Measurements from ENCODE around the gene MFN2. TPM values are rescaled to one million over a fixed set of nuclear protein-coding genes. Genes with fewer than 3 reads are reported as not detected.

The MFN2 gene
- total RNA-seq, 1 donor from 2014 or later, result 46.5 TPM

DNA sequence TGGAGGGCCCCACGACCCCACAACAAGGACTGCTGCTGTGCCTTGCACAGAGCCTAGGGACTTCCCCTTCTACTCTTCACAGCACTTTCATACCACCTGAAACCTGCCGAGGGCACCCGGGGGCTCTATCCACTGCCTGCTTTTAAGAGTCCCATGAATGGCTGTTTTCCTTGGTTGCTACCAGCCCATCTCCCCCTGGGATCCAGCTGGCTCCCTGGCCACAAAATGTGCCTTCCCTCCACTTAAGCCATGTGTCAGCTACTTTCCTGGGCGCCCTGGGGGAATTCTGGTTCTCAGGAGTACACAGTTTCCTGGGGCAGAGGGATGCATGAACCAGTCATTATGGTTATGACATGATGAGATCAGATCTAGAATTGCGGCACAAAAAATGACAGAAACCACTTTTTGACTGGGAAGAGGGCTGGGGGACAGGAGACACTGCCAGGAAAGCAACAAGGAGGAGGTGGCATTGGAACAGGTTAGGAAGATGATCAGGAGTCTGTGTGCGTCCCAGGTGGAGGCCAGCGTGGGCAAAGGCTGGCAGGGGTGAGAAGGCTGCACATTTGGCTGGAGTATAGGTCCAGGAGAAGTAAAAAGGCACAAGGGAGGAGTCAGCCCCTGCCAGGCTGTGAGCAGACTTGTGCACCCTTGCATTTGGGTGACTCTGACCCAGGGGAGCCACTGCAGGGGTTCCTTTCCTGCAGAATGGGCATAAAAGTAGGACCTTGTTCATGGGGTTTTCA is 79.6 kb downstream of the MFN2 start:
- CTCF ChIA-PET, result interaction anchor here (2.3 kb wide), 1 partner anchor 19 kb away, joined by 8 read pairs; no protein-coding TSS in a partner anchor
- Mint-ChIP-seq H3K9me3 (no peaks in the 10 kb centered on the region), H3K4me1 (peaks cover 33% of the 10 kb centered on the region), H3K36me3 (ENCODE audit: low read depth) (no peaks in the 10 kb centered on the region), H3K27ac (no peak overlapping the region), H3K27me3 (peaks cover 20% of the 10 kb centered on the region), H3K4me3 (no peak overlapping the region)
- POLR2A ChIA-PET, result interaction anchor here (0.6 kb wide), 1 partner anchor 41 kb away, joined by 8 read pairs; no protein-coding TSS in a partner anchor
- TF ChIP-seq, protein P1, sequence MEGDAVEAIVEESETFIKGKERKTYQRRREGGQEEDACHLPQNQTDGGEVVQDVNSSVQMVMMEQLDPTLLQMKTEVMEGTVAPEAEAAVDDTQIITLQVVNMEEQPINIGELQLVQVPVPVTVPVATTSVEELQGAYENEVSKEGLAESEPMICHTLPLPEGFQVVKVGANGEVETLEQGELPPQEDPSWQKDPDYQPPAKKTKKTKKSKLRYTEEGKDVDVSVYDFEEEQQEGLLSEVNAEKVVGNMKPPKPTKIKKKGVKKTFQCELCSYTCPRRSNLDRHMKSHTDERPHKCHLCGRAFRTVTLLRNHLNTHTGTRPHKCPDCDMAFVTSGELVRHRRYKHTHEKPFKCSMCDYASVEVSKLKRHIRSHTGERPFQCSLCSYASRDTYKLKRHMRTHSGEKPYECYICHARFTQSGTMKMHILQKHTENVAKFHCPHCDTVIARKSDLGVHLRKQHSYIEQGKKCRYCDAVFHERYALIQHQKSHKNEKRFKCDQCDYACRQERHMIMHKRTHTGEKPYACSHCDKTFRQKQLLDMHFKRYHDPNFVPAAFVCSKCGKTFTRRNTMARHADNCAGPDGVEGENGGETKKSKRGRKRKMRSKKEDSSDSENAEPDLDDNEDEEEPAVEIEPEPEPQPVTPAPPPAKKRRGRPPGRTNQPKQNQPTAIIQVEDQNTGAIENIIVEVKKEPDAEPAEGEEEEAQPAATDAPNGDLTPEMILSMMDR (IDR thresholded peaks at IDR 0.05), result no peak
- ATAC-seq (ENCODE audit: low read depth), result peak; percentile 59
- no peak for DNase-seq
- intact Hi-C loops (cut with micrococcal nuclease), result loop anchor here (2.0 kb wide), 1 partner anchor 13 kb away; no protein-coding TSS in a partner anchor

DNA sequence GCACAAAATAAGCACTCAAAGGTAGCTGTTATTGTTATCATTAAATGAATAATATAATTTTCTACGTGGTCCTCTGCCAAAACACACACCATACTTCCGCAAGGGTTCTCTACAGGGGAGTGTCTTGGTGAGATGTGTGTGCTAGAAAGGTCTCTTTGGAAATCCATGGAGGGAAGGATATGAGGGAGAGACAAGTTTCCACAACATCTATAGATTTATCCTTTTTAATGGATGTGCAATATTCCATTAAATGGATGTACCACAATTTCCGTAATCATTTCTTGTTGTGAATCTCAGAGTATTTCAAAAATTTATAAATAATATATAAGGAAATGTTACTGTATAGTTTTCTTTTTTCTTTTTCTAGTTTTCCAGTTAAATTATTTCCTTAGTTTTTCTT is 80.3 kb downstream of the MFN2 start:
- H3K4me3 Mint-ChIP-seq, result no peak overlapping the region
- intact Hi-C loops (cut with micrococcal nuclease), result loop anchor here (2.0 kb wide), 1 partner anchor 14 kb away; no protein-coding TSS in a partner anchor
- no peaks in the 10 kb centered on the region for H3K9me3 Mint-ChIP-seq
- DNase-seq (no peak), ATAC-seq (ENCODE audit: low read depth) (no peak)
- H3K27me3 Mint-ChIP-seq, result peaks cover 21% of the 10 kb centered on the region
- no peak overlapping the region for H3K27ac Mint-ChIP-seq
- H3K4me1 Mint-ChIP-seq, result peaks cover 33% of the 10 kb centered on the region
- CTCF ChIA-PET, result no interaction called here
- POLR2A ChIA-PET, result no interaction called here
- TF ChIP-seq, protein P1 (IDR thresholded peaks at IDR 0.05), result no peak
- H3K36me3 Mint-ChIP-seq (ENCODE audit: low read depth), result no peaks in the 10 kb centered on the region

Other genes starting within 250 kb of the MFN2 start
- gene AGTRAP, start 244.3 kb upstream of the MFN2 start, total RNA-seq, result 10.9 and 13.9 TPM in 2 replicates
- gene C1orf167, start 218.3 kb upstream of the MFN2 start, total RNA-seq, result not detected in 2 replicates
- 54.1 and 56.9 TPM in 2 replicates for gene MTHFR, start 174.5 kb upstream of the MFN2 start, total RNA-seq
- 66.0 and 79.6 TPM in 2 replicates for gene CLCN6, start 174.3 kb upstream of the MFN2 start, total RNA-seq
- not detected in 2 replicates for gene NPPA, start 132.7 kb upstream of the MFN2 start, total RNA-seq
- not detected in 2 replicates for gene NPPB, start 121.5 kb upstream of the MFN2 start, total RNA-seq
- 34.8 and 37.4 TPM in 2 replicates for gene KIAA2013, start 54.0 kb upstream of the MFN2 start, total RNA-seq
- gene PLOD1, start 45.7 kb upstream of the MFN2 start, total RNA-seq, result 15.7 and 18.6 TPM in 2 replicates
- 72.1 and 74.2 TPM in 2 replicates for gene MIIP, start 39.1 kb downstream of the MFN2 start, total RNA-seq
- 2.2 and 2.7 TPM in 2 replicates for gene TNFRSF8, start 82.9 kb downstream of the MFN2 start, total RNA-seq
- 89.0 and 98.6 TPM in 2 replicates for gene TNFRSF1B, start 186.5 kb downstream of the MFN2 start, total RNA-seq
- gene VPS13D, start 249.6 kb downstream of the MFN2 start, total RNA-seq, result 52.6 and 64.5 TPM in 2 replicates

All from activated B cell treated with CpG ODN at 0.5 μM for 24 hours (primary cell).